GM08714 (cell line): ENCODE results near the gene PCDHGA2.

Experiments
- H3K4me3 ChIP-seq: fragments of 200-500 bp; sonication (Bioruptor generic); 2 replicates; pipeline ENCODE4 v1.5.1; 2014; ENCODE audit warnings: mild to moderate bottlenecking, low read length, inconsistent platforms
- ZNF274 ChIP-seq: IDR thresholded peaks from 2 replicates; pipeline ENCODE4 v1.6.1; 2012; ENCODE audit warnings: mild to moderate bottlenecking, low read depth, low read length

Gene PCDHGA2

DNA sequence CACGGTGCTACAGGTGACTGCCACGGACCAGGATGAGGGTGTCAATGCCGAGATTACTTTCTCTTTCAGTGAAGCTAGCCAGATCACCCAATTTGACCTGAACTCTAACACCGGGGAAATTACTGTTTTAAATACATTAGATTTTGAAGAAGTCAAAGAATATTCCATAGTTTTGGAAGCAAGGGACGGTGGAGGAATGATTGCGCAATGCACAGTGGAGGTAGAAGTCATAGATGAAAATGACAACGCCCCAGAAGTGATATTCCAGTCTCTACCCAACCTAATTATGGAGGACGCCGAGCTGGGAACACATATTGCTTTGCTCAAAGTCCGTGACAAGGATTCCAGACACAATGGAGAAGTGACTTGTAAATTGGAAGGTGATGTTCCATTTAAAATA is 50.1 kb downstream of the PCDHGA2 start:
- H3K4me3 ChIP-seq, result no peak overlapping the region; the same call in 1 of the 2 replicates
- no peak for TF ChIP-seq ZNF274

DNA sequence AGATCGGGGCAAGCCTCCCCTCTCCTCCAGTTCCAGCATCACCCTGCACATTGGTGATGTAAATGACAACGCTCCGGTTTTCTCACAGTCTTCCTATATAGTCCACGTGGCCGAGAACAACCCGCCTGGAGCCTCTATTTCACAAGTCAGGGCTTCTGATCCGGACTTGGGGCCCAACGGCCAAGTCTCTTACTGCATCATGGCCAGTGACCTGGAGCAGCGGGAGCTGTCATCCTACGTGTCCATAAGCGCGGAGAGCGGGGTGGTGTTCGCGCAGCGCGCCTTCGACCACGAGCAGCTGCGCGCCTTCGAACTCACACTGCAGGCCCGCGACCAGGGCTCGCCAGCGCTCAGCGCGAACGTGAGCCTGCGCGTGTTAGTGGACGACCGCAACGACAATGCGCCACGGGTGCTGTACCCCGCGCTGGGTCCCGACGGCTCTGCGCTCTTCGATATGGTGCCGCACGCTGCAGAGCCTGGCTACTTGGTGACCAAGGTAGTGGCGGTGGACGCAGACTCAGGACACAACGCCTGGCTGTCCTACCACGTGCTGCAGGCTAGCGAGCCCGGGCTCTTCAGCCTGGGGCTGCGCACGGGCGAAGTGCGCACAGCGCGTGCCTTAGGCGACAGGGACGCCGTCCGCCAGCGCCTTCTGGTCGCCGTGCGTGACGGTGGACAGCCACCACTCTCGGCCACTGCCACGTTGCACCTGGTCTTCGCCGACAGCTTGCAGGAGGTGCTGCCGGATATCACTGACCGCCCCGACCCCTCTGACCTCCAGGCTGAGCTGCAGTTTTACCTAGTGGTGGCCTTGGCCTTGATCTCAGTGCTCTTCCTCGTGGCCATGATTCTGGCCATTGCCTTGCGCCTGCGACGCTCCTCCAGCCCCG is 50.8 kb downstream of the PCDHGA2 start:
- TF ChIP-seq ZNF274, result no peak
- H3K4me3 ChIP-seq, result no peak overlapping the region

DNA sequence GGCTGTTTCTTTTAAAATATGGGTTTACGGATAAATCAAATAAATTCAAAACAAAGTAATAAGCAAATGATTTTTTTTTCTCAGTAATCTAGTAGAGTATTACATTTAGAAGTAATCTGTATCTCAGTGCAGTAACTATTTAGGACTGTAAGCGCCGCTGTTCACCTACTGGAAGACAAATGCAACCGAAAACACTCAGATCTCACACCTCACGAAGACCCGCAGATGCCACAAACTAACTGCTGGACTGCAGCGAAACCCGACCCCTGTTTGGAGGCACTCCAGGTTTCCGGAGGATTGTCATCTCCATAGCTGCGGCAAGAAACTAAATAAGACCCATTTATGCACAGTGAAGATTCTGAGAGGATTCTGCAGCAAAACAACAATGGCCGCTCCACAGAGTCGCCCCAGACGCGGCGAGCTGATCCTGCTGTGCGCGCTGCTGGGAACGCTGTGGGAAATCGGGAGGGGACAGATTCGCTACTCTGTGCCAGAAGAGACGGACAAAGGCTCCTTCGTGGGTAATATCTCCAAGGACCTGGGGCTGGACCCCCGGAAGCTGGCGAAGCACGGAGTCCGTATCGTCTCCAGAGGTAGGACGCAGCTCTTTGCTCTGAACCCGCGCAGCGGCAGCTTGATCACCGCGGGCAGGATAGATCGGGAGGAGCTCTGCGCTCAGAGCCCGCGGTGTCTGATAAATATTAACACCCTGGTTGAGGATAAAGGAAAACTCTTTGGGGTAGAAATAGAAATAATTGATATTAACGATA is 54.1 kb downstream of the PCDHGA2 start, which contains the start of gene PCDHGA8:
TSS of gene PCDHGA8 (plus strand) at position 205 of the 770 bp plus-strand sequence. CDS start at position 386, 181 bp downstream.
- TF ChIP-seq ZNF274, result no peak

More for the DNA sequence above, 54.1 kb downstream of the PCDHGA2 start, which contains the start of gene PCDHGA8:
- no peak within 1 kb of the TSS; the same call in 1 of the 2 replicates for H3K4me3 ChIP-seq
